Tibial nerve (tissue), 4 donors: ENCODE data around the gene RHOBTB1.

Experiments used
- EP300 ChIP-seq, 2 donors: sonication (generic); formaldehyde crosslinking; IDR thresholded peaks; one replicate each; pipeline ENCODE4 v1.6.1; 2017; ENCODE audit warnings: antibody characterized with exemption in 2 of 2, mild to moderate bottlenecking in 1 of 2
- TF ChIP-seq, protein P1 (sequence below), 5 experiments: fragments of 200-600 bp in 3 of 5; fragments of 450-650 bp in 2 of 5; sonication (generic) in 3 of 5; IDR thresholded peaks; one replicate each; pipeline ENCODE4 v1.5.1; 2016 to 2019; ENCODE audit warnings: antibody characterized with exemption in 5 of 5, mild to moderate bottlenecking in 3 of 5, moderate library complexity in 2 of 5

DNA sequence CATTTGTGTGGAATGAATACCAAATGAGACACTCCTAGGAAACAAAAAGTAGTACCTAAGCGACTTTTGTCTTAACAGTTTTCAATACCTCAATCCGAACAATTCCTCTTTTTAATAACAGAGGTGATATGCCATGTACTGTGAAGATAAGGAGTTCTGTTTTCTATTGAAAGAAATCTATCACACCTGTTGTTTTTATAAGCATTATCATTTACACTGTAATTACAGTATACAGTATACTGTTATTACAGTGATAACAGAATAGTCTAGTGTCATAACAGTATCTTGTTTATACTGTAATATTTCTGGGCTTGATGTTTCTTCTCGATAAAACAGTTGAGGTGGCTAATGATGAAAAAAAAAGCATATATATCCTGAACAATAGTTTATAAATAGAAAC, 9.4 kb upstream of the RHOBTB1 start:
- TF ChIP-seq, protein P1, sequence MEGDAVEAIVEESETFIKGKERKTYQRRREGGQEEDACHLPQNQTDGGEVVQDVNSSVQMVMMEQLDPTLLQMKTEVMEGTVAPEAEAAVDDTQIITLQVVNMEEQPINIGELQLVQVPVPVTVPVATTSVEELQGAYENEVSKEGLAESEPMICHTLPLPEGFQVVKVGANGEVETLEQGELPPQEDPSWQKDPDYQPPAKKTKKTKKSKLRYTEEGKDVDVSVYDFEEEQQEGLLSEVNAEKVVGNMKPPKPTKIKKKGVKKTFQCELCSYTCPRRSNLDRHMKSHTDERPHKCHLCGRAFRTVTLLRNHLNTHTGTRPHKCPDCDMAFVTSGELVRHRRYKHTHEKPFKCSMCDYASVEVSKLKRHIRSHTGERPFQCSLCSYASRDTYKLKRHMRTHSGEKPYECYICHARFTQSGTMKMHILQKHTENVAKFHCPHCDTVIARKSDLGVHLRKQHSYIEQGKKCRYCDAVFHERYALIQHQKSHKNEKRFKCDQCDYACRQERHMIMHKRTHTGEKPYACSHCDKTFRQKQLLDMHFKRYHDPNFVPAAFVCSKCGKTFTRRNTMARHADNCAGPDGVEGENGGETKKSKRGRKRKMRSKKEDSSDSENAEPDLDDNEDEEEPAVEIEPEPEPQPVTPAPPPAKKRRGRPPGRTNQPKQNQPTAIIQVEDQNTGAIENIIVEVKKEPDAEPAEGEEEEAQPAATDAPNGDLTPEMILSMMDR (IDR thresholded peaks at IDR 0.05): no peak
- TF ChIP-seq EP300 (IDR thresholded peaks at IDR 0.05): no peak
